ENCODE measurements around the gene DMD. TPM values are rescaled to one million over a fixed set of nuclear protein-coding genes. Genes with fewer than 3 reads are reported as not detected.

The DMD gene
- polyA plus RNA-seq, 1 donor from 2014 or later: 21.6 TPM

GRCh38 chrX:31440546-31440945, 1770.8 kb downstream of the DMD start:
- TF ChIP-seq, protein P1, sequence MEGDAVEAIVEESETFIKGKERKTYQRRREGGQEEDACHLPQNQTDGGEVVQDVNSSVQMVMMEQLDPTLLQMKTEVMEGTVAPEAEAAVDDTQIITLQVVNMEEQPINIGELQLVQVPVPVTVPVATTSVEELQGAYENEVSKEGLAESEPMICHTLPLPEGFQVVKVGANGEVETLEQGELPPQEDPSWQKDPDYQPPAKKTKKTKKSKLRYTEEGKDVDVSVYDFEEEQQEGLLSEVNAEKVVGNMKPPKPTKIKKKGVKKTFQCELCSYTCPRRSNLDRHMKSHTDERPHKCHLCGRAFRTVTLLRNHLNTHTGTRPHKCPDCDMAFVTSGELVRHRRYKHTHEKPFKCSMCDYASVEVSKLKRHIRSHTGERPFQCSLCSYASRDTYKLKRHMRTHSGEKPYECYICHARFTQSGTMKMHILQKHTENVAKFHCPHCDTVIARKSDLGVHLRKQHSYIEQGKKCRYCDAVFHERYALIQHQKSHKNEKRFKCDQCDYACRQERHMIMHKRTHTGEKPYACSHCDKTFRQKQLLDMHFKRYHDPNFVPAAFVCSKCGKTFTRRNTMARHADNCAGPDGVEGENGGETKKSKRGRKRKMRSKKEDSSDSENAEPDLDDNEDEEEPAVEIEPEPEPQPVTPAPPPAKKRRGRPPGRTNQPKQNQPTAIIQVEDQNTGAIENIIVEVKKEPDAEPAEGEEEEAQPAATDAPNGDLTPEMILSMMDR (IDR thresholded peaks at IDR 0.05; ENCODE audit: poor library complexity, severe bottlenecking): no peak
- TF ChIP-seq, protein P2, sequence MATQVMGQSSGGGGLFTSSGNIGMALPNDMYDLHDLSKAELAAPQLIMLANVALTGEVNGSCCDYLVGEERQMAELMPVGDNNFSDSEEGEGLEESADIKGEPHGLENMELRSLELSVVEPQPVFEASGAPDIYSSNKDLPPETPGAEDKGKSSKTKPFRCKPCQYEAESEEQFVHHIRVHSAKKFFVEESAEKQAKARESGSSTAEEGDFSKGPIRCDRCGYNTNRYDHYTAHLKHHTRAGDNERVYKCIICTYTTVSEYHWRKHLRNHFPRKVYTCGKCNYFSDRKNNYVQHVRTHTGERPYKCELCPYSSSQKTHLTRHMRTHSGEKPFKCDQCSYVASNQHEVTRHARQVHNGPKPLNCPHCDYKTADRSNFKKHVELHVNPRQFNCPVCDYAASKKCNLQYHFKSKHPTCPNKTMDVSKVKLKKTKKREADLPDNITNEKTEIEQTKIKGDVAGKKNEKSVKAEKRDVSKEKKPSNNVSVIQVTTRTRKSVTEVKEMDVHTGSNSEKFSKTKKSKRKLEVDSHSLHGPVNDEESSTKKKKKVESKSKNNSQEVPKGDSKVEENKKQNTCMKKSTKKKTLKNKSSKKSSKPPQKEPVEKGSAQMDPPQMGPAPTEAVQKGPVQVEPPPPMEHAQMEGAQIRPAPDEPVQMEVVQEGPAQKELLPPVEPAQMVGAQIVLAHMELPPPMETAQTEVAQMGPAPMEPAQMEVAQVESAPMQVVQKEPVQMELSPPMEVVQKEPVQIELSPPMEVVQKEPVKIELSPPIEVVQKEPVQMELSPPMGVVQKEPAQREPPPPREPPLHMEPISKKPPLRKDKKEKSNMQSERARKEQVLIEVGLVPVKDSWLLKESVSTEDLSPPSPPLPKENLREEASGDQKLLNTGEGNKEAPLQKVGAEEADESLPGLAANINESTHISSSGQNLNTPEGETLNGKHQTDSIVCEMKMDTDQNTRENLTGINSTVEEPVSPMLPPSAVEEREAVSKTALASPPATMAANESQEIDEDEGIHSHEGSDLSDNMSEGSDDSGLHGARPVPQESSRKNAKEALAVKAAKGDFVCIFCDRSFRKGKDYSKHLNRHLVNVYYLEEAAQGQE (IDR thresholded peaks at IDR 0.05; ENCODE audit: borderline replicate concordance): no peak
- no peak for TF ChIP-seq MXI1 (conservative IDR thresholded peaks at IDR 0.05; ENCODE audit: poor library complexity, severe bottlenecking)
- no peak for TF ChIP-seq POLR2AphosphoS5 (IDR thresholded peaks at IDR 0.05)
- TF ChIP-seq EP300 (conservative IDR thresholded peaks at IDR 0.05; ENCODE audit: poor library complexity, severe bottlenecking): no peak
- no peak for TF ChIP-seq SMC3 (conservative IDR thresholded peaks at IDR 0.05; ENCODE audit: poor library complexity)
- no peak for TF ChIP-seq RAD21 (conservative IDR thresholded peaks at IDR 0.05)
- TF ChIP-seq TAF1 (IDR thresholded peaks at IDR 0.05; ENCODE audit: low read depth): no peak
- TF ChIP-seq EZH2 (IDR thresholded peaks at IDR 0.05; ENCODE audit: borderline replicate concordance, insufficient read depth, low read length, poor library complexity, severe bottlenecking): no peak
- Histone ChIP-seq H2AFZ (ENCODE audit: low read depth, low read length) (no peak overlapping the region), H3K4me2 (ENCODE audit: low read length) (no peak overlapping the region), H3K27ac (ENCODE audit: low read length) (no peak overlapping the region), H4K20me1 (ENCODE audit: insufficient read depth) (no peaks in the 10 kb centered on the region), H3K79me2 (replicated peaks; ENCODE audit: insufficient read depth, low read length) (no peaks in the 10 kb centered on the region), H3K9me3 (ENCODE audit: low read length) (no peaks in the 10 kb centered on the region), H3F3A (ENCODE audit: insufficient read depth, low read length, poor library complexity, severe bottlenecking) (no peaks in the 10 kb centered on the region), H3K36me3 (ENCODE audit: insufficient read depth, low read length) (no peaks in the 10 kb centered on the region), H3K4me3 (ENCODE audit: low read length) (no peak overlapping the region), H3K27me3 (ENCODE audit: insufficient read depth, low read depth, low read length) (no peaks in the 10 kb centered on the region), H3K9me2 (ENCODE audit: insufficient read depth, low read length) (no peaks in the 10 kb centered on the region), H3K9ac (ENCODE audit: low read length) (no peak overlapping the region)

GRCh38 chrX:31436424-31436823, 1774.9 kb downstream of the DMD start:
- Histone ChIP-seq H3K4me3 (ENCODE audit: low read length) (no peak overlapping the region), H3K27ac (ENCODE audit: low read length) (no peak overlapping the region), H3K79me2 (replicated peaks; ENCODE audit: insufficient read depth, low read length) (no peaks in the 10 kb centered on the region), H3K9me3 (ENCODE audit: low read length) (no peaks in the 10 kb centered on the region), H2AFZ (ENCODE audit: low read depth, low read length) (no peak overlapping the region), H4K20me1 (ENCODE audit: insufficient read depth) (no peaks in the 10 kb centered on the region), H3K4me2 (ENCODE audit: low read length) (no peak overlapping the region), H3F3A (ENCODE audit: insufficient read depth, low read length, poor library complexity, severe bottlenecking) (no peaks in the 10 kb centered on the region), H3K9me2 (ENCODE audit: insufficient read depth, low read length) (no peaks in the 10 kb centered on the region), H3K27me3 (ENCODE audit: insufficient read depth, low read depth, low read length) (no peaks in the 10 kb centered on the region), H3K9ac (ENCODE audit: low read length) (no peak overlapping the region), H3K36me3 (ENCODE audit: insufficient read depth, low read length) (no peaks in the 10 kb centered on the region)
- TF ChIP-seq RAD21 (conservative IDR thresholded peaks at IDR 0.05) (no peak), EP300 (conservative IDR thresholded peaks at IDR 0.05; ENCODE audit: poor library complexity, severe bottlenecking) (no peak), MXI1 (conservative IDR thresholded peaks at IDR 0.05; ENCODE audit: poor library complexity, severe bottlenecking) (no peak), TAF1 (IDR thresholded peaks at IDR 0.05; ENCODE audit: low read depth) (no peak), POLR2AphosphoS5 (IDR thresholded peaks at IDR 0.05) (no peak), EZH2 (IDR thresholded peaks at IDR 0.05; ENCODE audit: borderline replicate concordance, insufficient read depth, low read length, poor library complexity, severe bottlenecking) (no peak)
- TF ChIP-seq, protein P2 (IDR thresholded peaks at IDR 0.05; ENCODE audit: borderline replicate concordance): no peak
